Prostate gland (tissue), 2 donors: ENCODE results near the gene THSD4.

ENCODE experiments used
- CTCF ChIP-seq, 4 experiments: fragments of 200-600 bp in 2 of 4; fragments of 450-650 bp in 2 of 4; sonication (generic) in 2 of 4; IDR thresholded peaks; 1 replicate in 3 of 4; 2 replicates in 1 of 4; pipeline ENCODE4 v1.5.1; 2016 to 2019; ENCODE audit warnings: antibody characterized with exemption in 4 of 4, mild to moderate bottlenecking in 2 of 4, moderate library complexity in 2 of 4
- POLR2A ChIP-seq: fragments of 450-650 bp; IDR thresholded peaks from one replicate; pipeline ENCODE4 v1.6.1; 2016; ENCODE audit warnings: antibody characterized with exemption, mild to moderate bottlenecking

DNA sequence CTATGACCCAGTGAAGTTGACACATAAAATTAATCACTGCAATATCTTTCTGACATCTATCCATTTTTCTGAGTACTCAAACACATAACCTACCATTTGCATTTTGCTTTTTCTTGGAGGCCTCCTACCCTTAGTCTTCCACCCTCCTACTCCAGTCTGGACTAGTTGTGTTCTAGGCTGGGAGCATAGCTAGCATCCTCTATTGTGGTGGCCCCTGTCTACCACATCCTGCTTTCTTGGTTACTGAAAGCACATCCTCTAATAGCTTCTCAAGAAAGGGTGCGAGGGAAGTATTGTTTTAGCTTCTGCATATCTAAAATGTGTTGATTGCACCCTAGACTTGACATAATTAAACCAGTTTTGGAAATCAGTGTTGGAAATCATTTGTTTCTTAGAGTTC, 176.5 kb downstream of the THSD4 start:
- TF ChIP-seq POLR2A = no peak
- no peak for TF ChIP-seq CTCF (IDR thresholded peaks at IDR 0.05)
